Parathyroid adenoma (tissue), 2 donors: ENCODE data around the gene PTBP1.

Experiments used
- H2AFZ ChIP-seq: fragments of 300-600 bp; sonication (generic); one replicate; pipeline ENCODE4 v1.7.0; 2017; ENCODE audit warnings: antibody characterized with exemption, mild to moderate bottlenecking
- H3K27ac ChIP-seq: fragments of 300-600 bp; sonication (generic); one replicate; pipeline ENCODE4 v1.7.0; 2017
- H3K27me3 ChIP-seq: fragments of 300-600 bp; sonication (generic); one replicate; pipeline ENCODE4 v1.7.0; 2017; ENCODE audit warnings: low read length; ENCODE audit not compliant: control insufficient read depth, insufficient read depth
- H3K36me3 ChIP-seq: fragments of 300-600 bp; sonication (generic); one replicate; pipeline ENCODE4 v1.7.0; 2017; ENCODE audit warnings: low read length; ENCODE audit not compliant: control insufficient read depth, insufficient read depth
- H3K4me1 ChIP-seq: fragments of 300-600 bp; sonication (generic); one replicate; pipeline ENCODE4 v1.7.0; 2017; ENCODE audit warnings: control low read depth
- H3K4me2 ChIP-seq: fragments of 300-600 bp; sonication (generic); one replicate; pipeline ENCODE4 v1.7.0; 2017; ENCODE audit warnings: low read length
- H3K4me3 ChIP-seq: fragments of 300-600 bp; sonication (generic); one replicate; pipeline ENCODE4 v1.7.0; 2017; ENCODE audit warnings: low read depth, low read length
- H3K79me2 ChIP-seq: fragments of 300-600 bp; sonication (generic); one replicate; pipeline ENCODE4 v1.7.0; 2017; ENCODE audit warnings: control low read depth
- H3K9ac ChIP-seq: fragments of 300-600 bp; sonication (generic); one replicate; pipeline ENCODE4 v1.7.0; 2017; ENCODE audit warnings: mild to moderate bottlenecking
- H3K9me3 ChIP-seq: fragments of 300-600 bp; sonication (generic); one replicate; pipeline ENCODE4 v1.7.0; 2017; ENCODE audit warnings: low read length; ENCODE audit not compliant: control insufficient read depth
- CTCF ChIP-seq: fragments of 300-600 bp; sonication (generic); IDR thresholded peaks from one replicate; pipeline ENCODE4 v1.7.0; 2017; ENCODE audit warnings: antibody characterized with exemption, mild to moderate bottlenecking
- donor health status: primary hyperparathyroidism.

PTBP1 gene

GRCh38 chr19:782878-783668 is 14.2 kb upstream of the PTBP1 start:
- no peak for TF ChIP-seq CTCF
- Histone ChIP-seq H3K4me1 (no peaks in the 10 kb centered on the region), H3K9ac (no peak overlapping the region), H3K36me3 (no peaks in the 10 kb centered on the region), H3K4me3 (no peak overlapping the region), H3K9me3 (no peaks in the 10 kb centered on the region), H2AFZ (peak overlapping the region; percentile 53), H3K27ac (peak overlapping the region; percentile 15), H3K27me3 (no peaks in the 10 kb centered on the region), H3K79me2 (no peaks in the 10 kb centered on the region), H3K4me2 (no peak overlapping the region)

GRCh38 chr19:784541-784940 is 12.7 kb upstream of the PTBP1 start:
- H2AFZ ChIP-seq, result no peak overlapping the region
- H3K4me1 ChIP-seq, result peaks cover 11% of the 10 kb centered on the region
- no peak overlapping the region for H3K27ac ChIP-seq
- H3K9ac ChIP-seq, result no peak overlapping the region
- TF ChIP-seq CTCF, result no peak
- H3K36me3 ChIP-seq, result no peaks in the 10 kb centered on the region
- no peaks in the 10 kb centered on the region for H3K27me3 ChIP-seq
- no peaks in the 10 kb centered on the region for H3K9me3 ChIP-seq
- no peak overlapping the region for H3K4me3 ChIP-seq
- no peak overlapping the region for H3K4me2 ChIP-seq
- H3K79me2 ChIP-seq, result no peaks in the 10 kb centered on the region

DNA sequence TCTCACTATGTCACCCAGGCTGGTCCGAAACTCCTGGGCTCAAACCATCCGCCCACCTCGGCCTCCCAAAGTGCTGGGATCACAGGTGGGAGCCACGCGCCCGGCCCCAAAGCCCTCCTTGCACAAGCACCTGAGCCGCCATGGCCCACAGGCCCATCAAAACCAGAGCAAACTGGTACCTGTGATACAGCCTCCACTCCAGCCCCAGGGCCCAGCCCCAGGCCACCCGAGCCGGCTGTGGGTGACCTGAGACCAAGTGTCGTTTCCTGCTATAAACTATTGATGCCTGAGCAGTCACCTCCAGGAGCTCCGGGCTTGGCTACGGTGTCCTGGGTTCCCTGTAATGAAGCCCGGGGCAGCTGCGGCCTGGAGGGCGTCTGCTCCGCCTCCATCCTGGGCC is 9.7 kb upstream of the PTBP1 start:
- no peak overlapping the region for H3K27ac ChIP-seq
- no peak for TF ChIP-seq CTCF
- no peak overlapping the region for H3K9ac ChIP-seq
- no peak overlapping the region for H3K4me2 ChIP-seq
- H3K4me3 ChIP-seq, result no peak overlapping the region
- H3K36me3 ChIP-seq, result no peaks in the 10 kb centered on the region
- no peak overlapping the region for H2AFZ ChIP-seq
- no peaks in the 10 kb centered on the region for H3K79me2 ChIP-seq
- no peaks in the 10 kb centered on the region for H3K27me3 ChIP-seq
- H3K9me3 ChIP-seq, result no peaks in the 10 kb centered on the region
- H3K4me1 ChIP-seq, result peaks cover 14% of the 10 kb centered on the region

GRCh38 chr19:788686-788982 is 8.6 kb upstream of the PTBP1 start:
- H3K9me3 ChIP-seq, result no peaks in the 10 kb centered on the region
- no peak overlapping the region for H3K9ac ChIP-seq
- peak overlapping the region; percentile 87 for H3K27ac ChIP-seq
- no peaks in the 10 kb centered on the region for H3K27me3 ChIP-seq
- H2AFZ ChIP-seq, result peak overlapping the region; percentile 93
- H3K4me1 ChIP-seq, result peaks cover 14% of the 10 kb centered on the region
- no peaks in the 10 kb centered on the region for H3K79me2 ChIP-seq
- no peak overlapping the region for H3K4me2 ChIP-seq
- no peaks in the 10 kb centered on the region for H3K36me3 ChIP-seq
- TF ChIP-seq CTCF, result no peak
- no peak overlapping the region for H3K4me3 ChIP-seq
